G401.6 (cell line): ENCODE measurements around the gene DHRS3.
"Not testable (repeated sequence)": the region's sequence is repeated elsewhere in the genome, so short reads cannot be mapped to it uniquely, and the experiment has no call there.

ENCODE experiments used
- FAIRE-seq: peaks from 2 replicates; lab custom pipeline; 2012; peaks lifted over from hg19 to GRCh38; lab: Jason Lieb, UNC

Gene DHRS3

DNA sequence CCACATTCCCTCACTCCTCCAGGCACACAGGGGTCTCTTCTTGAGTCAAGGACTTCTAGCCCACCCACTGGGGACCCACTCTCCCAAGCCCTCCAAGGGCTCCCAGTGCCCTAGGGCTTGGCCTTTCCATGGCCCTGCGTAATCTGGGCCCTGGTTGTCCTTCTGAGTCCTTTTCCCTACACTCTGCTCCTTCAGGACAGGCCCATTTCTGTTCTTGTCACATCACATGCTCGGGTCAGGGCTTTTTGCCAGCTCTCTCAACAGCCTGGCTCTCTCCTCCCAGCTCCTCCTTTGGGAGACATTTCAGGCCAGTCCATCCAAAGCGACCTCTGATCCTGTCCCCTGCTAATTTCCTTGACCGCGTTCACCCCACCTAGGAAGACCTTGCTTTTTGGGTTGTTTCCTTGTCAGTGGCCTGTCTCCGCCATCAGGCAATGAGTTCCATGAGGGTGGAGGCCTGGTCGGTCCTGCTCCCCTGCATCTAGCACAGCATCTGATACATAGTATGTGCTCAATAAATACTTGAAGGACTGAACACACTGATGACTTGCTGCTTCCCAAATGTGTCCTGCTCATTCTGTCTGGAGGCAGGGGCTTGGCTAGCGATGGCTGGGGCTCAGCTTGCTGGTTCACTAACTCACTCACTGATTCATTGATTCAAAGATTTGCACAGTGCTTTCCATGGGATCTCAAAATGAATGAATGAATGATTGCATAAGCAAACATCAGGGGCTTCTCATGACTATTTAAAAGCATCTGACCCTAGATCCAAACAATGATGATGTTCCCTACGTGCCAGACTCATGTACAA lies 44.8 kb downstream of the DHRS3 start:
- FAIRE-seq = no peak

DNA sequence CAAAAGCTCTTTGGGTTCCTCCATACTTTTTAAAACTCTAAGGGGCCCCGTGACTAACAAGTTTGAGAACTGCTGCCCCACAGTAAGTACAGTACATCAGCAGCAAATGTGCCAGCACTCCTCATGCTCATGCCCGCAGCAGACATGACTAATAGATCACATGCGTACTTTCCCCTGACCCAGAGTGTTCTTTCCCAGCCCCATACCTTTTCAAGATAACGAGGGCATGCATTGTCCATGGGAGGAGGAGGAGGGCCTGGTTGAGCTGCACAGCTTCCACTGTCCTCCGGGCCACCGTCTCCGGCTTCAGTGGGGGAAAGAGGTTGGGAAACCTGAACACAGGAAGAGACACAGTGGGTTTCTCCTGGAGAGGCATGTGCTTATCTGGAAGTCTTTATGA lies 45.5 kb downstream of the DHRS3 start:
- FAIRE-seq = no peak

DNA sequence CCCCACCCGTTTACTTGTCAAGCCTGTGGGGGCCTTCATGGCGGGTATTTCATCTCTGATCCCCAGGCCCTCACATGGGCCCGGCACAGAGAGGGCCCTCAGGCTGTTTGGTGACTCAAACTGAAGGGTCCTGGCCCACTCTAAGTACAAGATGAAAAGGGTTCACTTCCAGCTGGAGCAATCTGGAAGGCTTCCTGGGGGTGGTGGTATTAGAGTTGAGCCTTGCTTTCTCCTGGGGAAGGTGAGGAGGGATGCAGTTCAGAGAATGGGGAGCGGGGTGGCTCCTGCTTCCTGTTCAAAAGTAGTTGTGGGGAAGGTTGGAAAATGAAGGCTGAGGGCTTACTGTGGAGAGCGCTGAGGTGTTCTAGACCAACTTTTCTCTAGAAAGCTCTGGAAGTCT lies 47.7 kb downstream of the DHRS3 start:
- FAIRE-seq = no peak

GRCh38 chr1:12568009-12568767 lies 49.8 kb downstream of the DHRS3 start:
- no peak for FAIRE-seq

DNA sequence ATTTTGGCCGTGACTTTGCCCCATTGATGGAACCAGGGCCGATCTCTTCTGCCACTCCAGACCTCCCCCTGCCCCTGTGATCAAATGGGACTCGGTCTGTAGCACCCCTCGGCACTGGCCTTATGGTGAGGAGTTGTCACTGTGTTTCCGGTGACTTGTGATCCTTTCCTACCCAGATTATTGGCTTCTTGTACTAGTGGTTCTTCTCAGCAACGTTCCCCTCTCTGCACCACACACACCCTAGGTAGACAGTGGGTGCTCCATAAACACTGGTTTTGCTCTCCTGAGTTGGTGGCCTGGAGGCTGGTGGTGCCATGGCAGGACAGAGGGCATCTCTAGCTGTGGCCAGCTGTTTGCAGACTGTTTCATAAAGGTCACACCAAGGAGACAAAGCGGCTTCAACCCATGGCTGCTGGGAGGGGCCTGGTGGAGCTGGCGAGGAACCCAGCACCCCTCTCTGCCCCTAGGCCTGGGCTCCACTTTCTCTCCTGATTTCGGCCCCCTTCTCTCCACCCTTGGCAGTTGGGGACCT lies 50.7 kb downstream of the DHRS3 start:
- FAIRE-seq = no peak

DNA sequence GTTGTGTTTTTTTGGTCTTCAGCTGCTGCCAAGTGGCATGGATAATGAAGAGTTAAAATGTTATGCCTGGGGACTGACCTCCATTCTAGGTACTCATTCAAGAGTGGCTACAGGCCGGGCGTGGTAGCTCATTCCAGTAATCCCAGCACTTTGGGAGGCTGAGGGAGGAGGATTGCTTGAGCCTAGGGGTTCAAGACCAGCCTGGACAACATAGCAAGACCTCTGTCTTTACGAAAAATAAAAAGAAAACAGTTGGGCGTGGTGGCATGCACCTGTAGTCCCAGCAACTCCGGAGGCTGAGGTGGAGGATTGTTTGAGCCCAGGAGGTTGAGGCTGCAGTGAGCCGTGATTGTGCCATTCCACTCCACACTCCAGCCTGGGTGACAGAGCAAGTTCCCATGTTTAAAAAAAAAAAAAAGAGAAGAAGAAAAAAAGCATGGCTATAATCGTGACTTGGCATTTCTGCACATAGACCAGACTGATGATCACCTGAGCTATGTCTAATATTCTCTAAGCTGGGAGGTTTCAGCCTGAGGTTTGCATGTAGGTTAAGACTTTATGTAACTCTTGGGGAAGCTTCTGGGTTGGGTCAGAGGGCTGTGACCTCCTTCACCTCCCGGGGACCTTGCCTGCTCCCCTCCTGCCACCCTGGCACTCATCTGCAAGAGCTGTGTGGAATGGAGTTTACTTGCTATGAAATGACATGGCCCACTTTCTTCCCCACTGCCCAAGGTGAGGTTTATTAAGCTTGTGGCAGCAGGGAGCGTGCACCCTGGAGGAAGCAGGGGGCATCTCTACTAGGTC lies 51.3 kb downstream of the DHRS3 start:
- FAIRE-seq = no peak

GRCh38 chr1:12565966-12566352 lies 52.1 kb downstream of the DHRS3 start:
- no peak for FAIRE-seq

DNA sequence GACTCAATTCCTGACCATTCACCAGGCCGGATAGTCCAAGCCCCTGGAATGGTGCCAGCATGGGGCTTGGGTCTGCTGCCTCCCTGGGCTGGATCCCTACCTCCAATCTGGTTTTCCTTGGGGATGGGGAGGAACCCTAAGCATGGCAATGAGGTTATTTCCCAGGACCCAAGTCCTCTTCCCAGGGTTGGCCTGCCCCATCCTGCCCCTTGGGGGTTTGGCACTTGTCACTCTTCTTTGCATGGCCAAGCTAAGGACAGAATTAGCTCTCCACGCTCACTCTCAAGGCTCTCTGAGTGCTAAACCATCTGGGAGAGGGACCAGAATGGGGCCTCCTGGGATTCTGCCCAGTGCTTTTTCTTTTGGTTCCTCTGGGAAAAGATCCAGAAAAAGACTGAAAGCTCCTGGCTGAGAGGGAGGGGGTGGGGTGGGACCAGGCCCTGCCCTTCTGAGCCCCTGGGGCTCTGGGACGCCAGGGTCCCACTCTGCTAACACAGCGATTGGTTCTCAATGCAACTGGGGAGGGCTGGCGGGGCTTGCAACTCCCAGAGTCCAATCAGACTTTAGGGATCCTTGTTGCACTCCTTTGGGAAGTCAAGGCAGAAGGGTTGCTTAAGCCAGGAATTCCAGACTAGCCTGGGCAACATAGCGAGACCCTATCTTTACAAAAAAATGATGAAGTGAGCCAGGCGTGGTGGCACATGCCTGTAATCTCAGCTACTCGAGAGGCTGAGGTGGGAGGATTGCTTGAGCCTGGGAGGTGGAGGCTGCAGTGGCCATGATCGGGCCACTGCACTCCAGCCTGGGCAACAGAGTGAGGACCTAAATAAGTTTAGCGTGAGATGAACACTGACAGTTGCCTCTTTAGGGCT lies 52.7 kb downstream of the DHRS3 start:
- no peak for FAIRE-seq

DNA sequence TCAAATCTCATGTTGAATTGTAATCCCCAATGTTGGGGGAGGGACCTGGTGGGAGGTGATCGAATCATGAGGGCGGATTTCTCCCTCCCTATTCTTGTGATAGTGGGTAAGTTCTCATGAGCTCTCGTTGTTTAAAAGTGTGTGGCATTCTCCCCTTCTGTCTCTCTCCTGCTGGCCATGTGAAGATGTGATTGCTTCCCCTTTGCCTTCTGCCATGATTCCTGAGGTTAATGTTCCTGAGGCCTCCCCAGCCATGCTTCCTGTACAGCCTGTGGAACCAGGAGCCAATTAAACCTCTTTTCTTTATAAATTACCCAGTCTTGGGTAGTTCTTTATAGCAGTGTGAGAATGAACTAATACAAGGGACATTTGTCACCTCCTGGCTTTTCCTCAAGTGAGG lies 53.8 kb downstream of the DHRS3 start:
- FAIRE-seq = not testable (repeated sequence)

DNA sequence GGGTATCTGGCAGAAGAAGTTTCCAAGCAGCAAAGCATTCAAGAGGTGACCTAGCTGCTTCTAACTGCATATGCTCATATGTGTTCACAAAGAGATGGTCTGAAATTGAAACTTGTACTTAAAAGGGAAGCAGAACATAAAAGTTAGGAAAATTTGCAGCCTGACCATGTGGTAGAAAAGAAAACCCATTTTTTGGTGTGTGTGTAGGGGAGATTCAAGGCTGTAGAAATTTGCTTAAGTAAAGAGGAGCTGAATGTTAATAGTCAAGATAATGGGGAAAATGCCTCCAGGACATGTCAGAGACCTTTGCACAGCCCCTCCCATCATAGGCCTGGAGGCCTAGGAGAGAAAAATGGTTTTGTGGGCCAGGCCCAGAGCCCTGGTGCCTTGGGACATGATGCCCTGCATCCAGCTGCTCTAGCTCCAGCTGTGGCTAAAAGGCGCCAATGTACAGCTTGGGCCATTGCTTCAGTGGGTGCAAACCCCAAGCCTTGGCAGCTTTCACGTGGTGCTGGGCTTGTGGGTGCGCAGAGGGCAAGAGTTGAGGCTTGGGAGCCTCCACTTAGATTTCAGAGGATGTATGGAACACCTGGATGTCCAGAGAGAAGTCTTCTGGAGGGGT lies 54.9 kb downstream of the DHRS3 start:
- FAIRE-seq = no peak

- FAIRE-seq = no peak
Observed at GRCh38 chr1:12561121-12561520, 56.9 kb downstream of the DHRS3 start.

- no peak for FAIRE-seq
Observed at GRCh38 chr1:12556957-12557935, 60.8 kb downstream of the DHRS3 start.

DNA sequence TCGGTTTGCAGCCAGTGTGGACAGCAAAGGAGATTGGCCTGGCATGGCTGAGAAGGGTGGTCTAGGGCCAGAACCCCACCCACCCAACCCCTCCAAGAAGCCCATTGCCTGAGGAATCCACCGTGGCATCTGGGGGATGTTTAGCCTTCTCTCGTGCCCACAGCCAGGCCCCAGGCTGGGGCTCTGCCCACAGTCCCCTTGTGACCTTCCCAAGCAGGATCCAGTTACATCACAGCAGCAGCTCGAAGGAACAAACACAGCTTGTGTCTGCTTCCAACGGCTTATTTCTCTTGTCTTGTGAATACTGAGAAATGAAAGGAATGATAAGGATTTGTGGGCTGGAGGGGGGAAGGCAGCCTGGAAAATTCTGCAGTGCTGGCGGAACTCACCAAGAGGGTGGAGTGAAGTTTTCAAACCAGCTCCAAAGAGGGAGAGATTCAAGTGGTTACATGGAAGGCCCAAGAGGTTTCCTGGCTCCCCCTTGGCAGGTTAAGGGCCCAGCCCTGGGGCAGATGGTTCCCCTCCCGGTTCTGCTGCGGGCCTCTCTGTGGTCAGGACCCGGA lies 61.6 kb downstream of the DHRS3 start:
- no peak for FAIRE-seq

GRCh38 chr1:12555411-12556367 lies 62.3 kb downstream of the DHRS3 start:
- FAIRE-seq = no peak

DNA sequence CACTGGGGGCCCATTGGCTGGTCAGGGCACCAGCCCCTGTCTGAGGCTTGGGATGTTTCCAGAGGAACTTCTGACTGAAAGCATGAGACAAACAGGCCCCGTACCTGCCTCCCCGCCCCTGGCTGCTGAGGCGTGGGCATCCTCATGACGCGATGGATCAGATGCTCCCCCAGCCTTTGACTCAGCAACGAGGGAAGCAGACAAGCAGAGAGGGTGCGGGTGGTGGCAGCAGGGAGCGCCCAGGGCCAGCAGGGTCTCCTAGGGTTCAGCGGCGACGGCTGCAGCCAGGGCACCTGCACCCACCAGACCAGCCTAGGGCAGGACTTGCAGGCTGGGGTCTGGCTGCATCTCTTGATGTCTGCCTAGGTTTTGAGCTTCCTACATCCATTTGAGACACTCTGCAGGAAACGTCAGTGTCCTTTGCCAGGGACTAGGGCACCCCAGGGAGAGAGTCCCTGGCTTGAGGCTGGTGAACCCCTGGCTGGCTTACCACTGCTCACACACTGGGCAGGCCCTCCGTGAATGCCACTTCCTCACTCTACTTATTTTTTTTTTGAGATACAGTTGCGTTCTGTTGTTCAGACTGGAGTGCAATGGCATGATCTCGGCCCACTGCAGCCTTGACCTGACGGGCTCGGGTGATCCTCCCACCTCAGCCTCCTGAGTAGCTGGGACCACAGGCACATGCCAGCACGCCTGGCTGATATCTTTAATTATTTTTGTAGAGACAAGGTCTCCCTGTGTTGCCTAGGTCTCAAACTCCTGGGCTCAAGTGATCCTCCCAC lies 63.3 kb downstream of the DHRS3 start:
- no peak for FAIRE-seq

GRCh38 chr1:12553963-12554362 lies 64.0 kb downstream of the DHRS3 start:
- no peak for FAIRE-seq
